Activated B cell treated with CpG ODN at 0.5 μM for 24 hours (primary cell): Measurements from ENCODE around the gene SAP30BP. TPM values are rescaled to one million over a fixed set of nuclear protein-coding genes. Genes with fewer than 3 reads are reported as not detected.

Source experiments
- ATAC-seq: fragments of 200-7000 bp; cut with Tn5 transposase; one replicate; pipeline ENCODE4 v1.10.0; 2021; ENCODE audit warnings: low read depth, mild to moderate bottlenecking, moderate library complexity
- CTCF ChIA-PET: fragments of 350-600 bp; sonication (Branson Sonifier 250); formaldehyde crosslinking; loops from one replicate; lab custom pipeline; 2021; ENCODE audit warnings: antibody characterized with exemption; lab: Charles Lee
- POLR2A ChIA-PET: fragments of 350-600 bp; sonication (Branson Sonifier 250); formaldehyde crosslinking; loops from one replicate; lab custom pipeline; 2021; ENCODE audit warnings: antibody characterized with exemption; lab: Charles Lee
- DNase-seq: peaks from one replicate; pipeline ENCODE4 v3.0.0; 2022
- H3K27ac Mint-ChIP-seq: one replicate; pipeline ENCODE4 v1.8.0; 2020; ENCODE audit warnings: mixed read lengths
- H3K27me3 Mint-ChIP-seq: one replicate; pipeline ENCODE4 v1.8.0; 2021; ENCODE audit warnings: mixed read lengths
- H3K36me3 Mint-ChIP-seq: one replicate; pipeline ENCODE4 v1.8.0; 2021; ENCODE audit warnings: low read depth, mixed read lengths
- H3K4me1 Mint-ChIP-seq: one replicate; pipeline ENCODE4 v1.8.0; 2021; ENCODE audit warnings: mixed read lengths
- H3K4me3 Mint-ChIP-seq: one replicate; pipeline ENCODE4 v1.8.0; 2020; ENCODE audit warnings: mild to moderate bottlenecking, mixed read lengths
- H3K9me3 Mint-ChIP-seq: one replicate; pipeline ENCODE4 v1.8.0; 2020; ENCODE audit warnings: mixed read lengths
- CTCF ChIP-seq: fragments of 200-600 bp; IDR thresholded peaks from one replicate; pipeline ENCODE4 v1.8.0; 2022; ENCODE audit warnings: antibody characterized with exemption, mild to moderate bottlenecking
- intact Hi-C: fragments of 100-400 bp; cut with micrococcal nuclease; formaldehyde crosslinking; loops from one replicate; pipeline ENCODE4 v1.15.1; 2024
- total RNA-seq: library from RNA; stranded (reverse); gene quantifications from 2 replicates; pipeline ENCODE4 v1.2.3, GENCODE V29; 2022

Gene SAP30BP
- total RNA-seq, 1 donor from 2014 or later = 184 TPM

- TF ChIP-seq CTCF = no peak
- H3K36me3 Mint-ChIP-seq = peaks cover 67% of the 10 kb centered on the region
- peak overlapping the region; percentile 92 for H3K27ac Mint-ChIP-seq
- DNase-seq (peak; percentile 24), ATAC-seq (peak; percentile 69)
- intact Hi-C loops = loop anchor here (2.0 to 5.0 kb wide), 2 partner anchors 23 to 57 kb away; partner anchors contain the start of genes RECQL5, SAP30BP and SMIM5
- no peaks in the 10 kb centered on the region for H3K9me3 Mint-ChIP-seq
- CTCF ChIA-PET = interaction anchor here (0.7 to 2.0 kb wide), 4 partner anchors 14 to 61 kb away, joined by 3 to 7 read pairs (median 5); partner anchors contain the start of gene SMIM5
- H3K4me1 Mint-ChIP-seq = peaks cover 66% of the 10 kb centered on the region
- no peaks in the 10 kb centered on the region for H3K27me3 Mint-ChIP-seq
- peak overlapping the region; percentile 70 for H3K4me3 Mint-ChIP-seq
- POLR2A ChIA-PET = interaction anchor here (0.7 to 1.8 kb wide), 5 partner anchors 23 to 65 kb away, joined by 4 to 12 read pairs (median 5); partner anchors contain the start of gene RECQL5
Observed at GRCh38 chr17:75689441-75689873, 22.3 kb downstream of the SAP30BP start.

- ChIA-PET CTCF (interaction anchor here (1.4 kb wide), 1 partner anchor 57 kb away, joined by 3 read pairs; no protein-coding TSS in a partner anchor), POLR2A (no interaction called here)
- peaks cover 51% of the 10 kb centered on the region for H3K4me1 Mint-ChIP-seq
- peaks cover 69% of the 10 kb centered on the region for H3K36me3 Mint-ChIP-seq
- H3K4me3 Mint-ChIP-seq = no peak overlapping the region
- TF ChIP-seq CTCF = no peak
- DNase-seq = no peak
- H3K27me3 Mint-ChIP-seq = no peaks in the 10 kb centered on the region
- intact Hi-C loops = no loop called here
- no peak for ATAC-seq
- H3K9me3 Mint-ChIP-seq = no peaks in the 10 kb centered on the region
- H3K27ac Mint-ChIP-seq = peak overlapping the region; percentile 73
Observed at GRCh38 chr17:75691371-75691791, 24.2 kb downstream of the SAP30BP start.

GRCh38 chr17:75691801-75692626, 24.9 kb downstream of the SAP30BP start:
- DNase-seq (no peak), ATAC-seq (no peak)
- intact Hi-C loops = no loop called here
- H3K4me1 Mint-ChIP-seq = peaks cover 45% of the 10 kb centered on the region
- no peaks in the 10 kb centered on the region for H3K27me3 Mint-ChIP-seq
- TF ChIP-seq CTCF = no peak
- ChIA-PET CTCF (interaction anchor here (1.4 kb wide), 1 partner anchor 56 kb away, joined by 3 read pairs; no protein-coding TSS in a partner anchor), POLR2A (no interaction called here)
- H3K4me3 Mint-ChIP-seq = no peak overlapping the region
- H3K9me3 Mint-ChIP-seq = no peaks in the 10 kb centered on the region
- peaks cover 69% of the 10 kb centered on the region for H3K36me3 Mint-ChIP-seq
- peak overlapping the region; percentile 73 for H3K27ac Mint-ChIP-seq

GRCh38 chr17:75692976-75693375, 25.8 kb downstream of the SAP30BP start:
- Mint-ChIP-seq H3K4me3 (no peak overlapping the region), H3K27me3 (no peaks in the 10 kb centered on the region), H3K36me3 (peaks cover 72% of the 10 kb centered on the region), H3K9me3 (no peaks in the 10 kb centered on the region), H3K27ac (no peak overlapping the region), H3K4me1 (peaks cover 38% of the 10 kb centered on the region)
- POLR2A ChIA-PET = no interaction called here
- CTCF ChIA-PET = interaction anchor here (0.8 kb wide), 1 partner anchor 55 kb away, joined by 3 read pairs; no protein-coding TSS in a partner anchor
- no peak for TF ChIP-seq CTCF
- ATAC-seq (no peak), DNase-seq (no peak)
- intact Hi-C loops = no loop called here
